K562 (cell line): ENCODE results near the gene ING1. TPM values are rescaled to one million over a fixed set of nuclear protein-coding genes. Genes with fewer than 3 reads are reported as not detected.

Experiments used
- CBX5 ChIP-seq: IDR thresholded peaks from 2 replicates; pipeline ENCODE4 v1.6.1; 2014; ENCODE audit warnings: low read depth, borderline replicate concordance
- DMBX1 ChIP-seq: fragments of 250-450 bp; sonication (Bioruptor Pico); IDR thresholded peaks from 2 replicates; pipeline ENCODE4 v1.8.0; 2022; ENCODE audit warnings: inconsistent platforms, mild to moderate bottlenecking, moderate library complexity, borderline replicate concordance
- HDAC3 ChIP-seq: fragments of 450-650 bp; IDR thresholded peaks from 2 replicates; pipeline ENCODE4 v1.6.1; 2018; ENCODE audit warnings: borderline replicate concordance, mild to moderate bottlenecking, moderate library complexity; ENCODE audit not compliant: partially characterized antibody
- HDGF ChIP-seq: fragments of 450-650 bp; IDR thresholded peaks from 2 replicates; pipeline ENCODE4 v1.6.1; 2016
- HMG20A ChIP-seq: fragments of 450-650 bp; formaldehyde crosslinking; conservative IDR thresholded peaks from 2 replicates; pipeline ENCODE4 v1.4.0; 2020; ENCODE audit warnings: mild to moderate bottlenecking, mixed read lengths
- MAZ ChIP-seq, 2 experiments: fragments of 450-650 bp in 1 of 2; sonication (generic) in 1 of 2; formaldehyde crosslinking; IDR thresholded peaks in 1 of 2; conservative IDR thresholded peaks in 1 of 2; 2 replicates each; pipeline versions ENCODE4 v1.4.0 to v1.5.0; 2020; ENCODE audit warnings: mild to moderate bottlenecking in 1 of 2, missing genetic modification reagents in 1 of 2
- MTA1 ChIP-seq: fragments of 450-650 bp; IDR thresholded peaks from 2 replicates; pipeline ENCODE4 v1.6.1; 2017; ENCODE audit warnings: borderline replicate concordance
- MTF1 ChIP-seq: fragments of 250-450 bp; sonication (Bioruptor Pico); IDR thresholded peaks from 2 replicates; pipeline ENCODE4 v1.9.0; 2021; ENCODE audit warnings: moderate library complexity, mild to moderate bottlenecking, inconsistent platforms, borderline replicate concordance
- MYNN ChIP-seq, 2 experiments: sonication (generic); formaldehyde crosslinking in 1 of 2; IDR thresholded peaks; 2 replicates each; pipeline versions ENCODE4 v1.5.0 to v1.6.1; 2016 to 2020; ENCODE audit warnings: antibody characterized with exemption in 1 of 2, missing genetic modification reagents in 1 of 2
- NFYB ChIP-seq: IDR thresholded peaks from 2 replicates; pipeline ENCODE4 v1.6.1; 2011; ENCODE audit warnings: mild to moderate bottlenecking, moderate library complexity; ENCODE audit not compliant: insufficient read length; ENCODE audit errors: extremely low read depth
- PPARD ChIP-seq: fragments of 250-450 bp; sonication (Bioruptor Pico); IDR thresholded peaks from 2 replicates; pipeline ENCODE4 v1.8.0; 2022; ENCODE audit warnings: inconsistent platforms, mild to moderate bottlenecking, moderate library complexity
- RBM14 ChIP-seq: fragments of 200-400 bp; formaldehyde crosslinking; IDR thresholded peaks from 2 replicates; pipeline ENCODE4 v1.6.1; 2018; ENCODE audit warnings: low read depth, mild to moderate bottlenecking, low read length, moderate library complexity, borderline replicate concordance; ENCODE audit not compliant: insufficient read depth
- TBP ChIP-seq: optimal IDR thresholded peaks from 2 replicates; pipeline ENCODE3; 2011; ENCODE audit warnings: low read depth, low read length, improper control_type of control experiment
- TEAD1 ChIP-seq, 2 experiments: fragments of 450-650 bp in 1 of 2; sonication (generic) in 1 of 2; formaldehyde crosslinking; IDR thresholded peaks; 2 replicates each; pipeline versions ENCODE4 v1.4.0 to v1.8.0; 2020 to 2022; ENCODE audit warnings: mild to moderate bottlenecking in 2 of 2, missing genetic modification reagents in 1 of 2
- ZBTB7A ChIP-seq: IDR thresholded peaks from 2 replicates; pipeline ENCODE4 v1.6.1; 2011; ENCODE audit warnings: low read depth, mild to moderate bottlenecking, low read length, moderate library complexity, borderline replicate concordance; ENCODE audit not compliant: control insufficient read depth
- ZFX ChIP-seq: sonication (generic); formaldehyde crosslinking; IDR thresholded peaks from 2 replicates; pipeline ENCODE4 v1.8.0; 2022; ENCODE audit warnings: mild to moderate bottlenecking, missing genetic modification reagents, moderate library complexity
- ZNF134 ChIP-seq: fragments of 250-450 bp; sonication (Bioruptor Pico); conservative IDR thresholded peaks from 2 replicates; pipeline ENCODE4 v1.4.0; 2020
- ZNF263 ChIP-seq: sonication (generic); formaldehyde crosslinking; IDR thresholded peaks from 2 replicates; pipeline ENCODE4 v1.8.0; 2022; ENCODE audit warnings: mild to moderate bottlenecking, missing genetic modification reagents, borderline replicate concordance
- polyA plus RNA-seq, 8 experiments: library from polyadenylated mRNA; depleted of rRNA in 4 of 8; stranded (reverse) in 5 of 8; unstranded in 3 of 8; fragments of >200 nt; fragmentation: Nextera tagmentation in 2 of 8; fragmentation: Illumina TruSeq in 1 of 8; extraction: Ambion mirVana in 2 of 8; extraction: Trizol in 1 of 8; gene quantifications; 2 replicates each; pipeline versions ENCODE4 v1.2.1 to v1.2.3, GENCODE V29; 2011 to 2014; ENCODE audit warnings: inconsistent platforms in 1 of 8, missing spikeins in 1 of 8
- total RNA-seq, 7 experiments: library from RNA; depleted of rRNA in 6 of 7; stranded (reverse); fragments of >200 nt in 6 of 7; fragmentation: Illumina TruSeq in 2 of 7; extraction: Trizol in 2 of 7; gene quantifications; 2 replicates each; pipeline versions ENCODE4 v1.2.1 to v1.2.3, GENCODE V29; 2011 to 2021; ENCODE audit warnings: low replicate concordance in 1 of 7
- TF ChIP-seq, protein P1 (sequence below): fragments of 250-450 bp; sonication (Bioruptor Pico); IDR thresholded peaks from 2 replicates; pipeline ENCODE4 v1.5.0; 2020; ENCODE audit warnings: mild to moderate bottlenecking, borderline replicate concordance
- TF ChIP-seq, protein P2 (sequence below): fragments of 450-650 bp; formaldehyde crosslinking; IDR thresholded peaks from 2 replicates; pipeline ENCODE4 v1.4.0; 2020; ENCODE audit warnings: mild to moderate bottlenecking, mixed read lengths
- TF ChIP-seq, protein P3 (sequence below): fragments of 450-650 bp; IDR thresholded peaks from 2 replicates; pipeline ENCODE4 v1.6.1; 2016

ING1 gene
- total and polyA plus RNA-seq, 9 of the 15 experiments (the other 6 are each of a cell fraction or from before 2014, with no cell fraction given), result 1.0 to 20.1 (median 8.2) TPM

DNA sequence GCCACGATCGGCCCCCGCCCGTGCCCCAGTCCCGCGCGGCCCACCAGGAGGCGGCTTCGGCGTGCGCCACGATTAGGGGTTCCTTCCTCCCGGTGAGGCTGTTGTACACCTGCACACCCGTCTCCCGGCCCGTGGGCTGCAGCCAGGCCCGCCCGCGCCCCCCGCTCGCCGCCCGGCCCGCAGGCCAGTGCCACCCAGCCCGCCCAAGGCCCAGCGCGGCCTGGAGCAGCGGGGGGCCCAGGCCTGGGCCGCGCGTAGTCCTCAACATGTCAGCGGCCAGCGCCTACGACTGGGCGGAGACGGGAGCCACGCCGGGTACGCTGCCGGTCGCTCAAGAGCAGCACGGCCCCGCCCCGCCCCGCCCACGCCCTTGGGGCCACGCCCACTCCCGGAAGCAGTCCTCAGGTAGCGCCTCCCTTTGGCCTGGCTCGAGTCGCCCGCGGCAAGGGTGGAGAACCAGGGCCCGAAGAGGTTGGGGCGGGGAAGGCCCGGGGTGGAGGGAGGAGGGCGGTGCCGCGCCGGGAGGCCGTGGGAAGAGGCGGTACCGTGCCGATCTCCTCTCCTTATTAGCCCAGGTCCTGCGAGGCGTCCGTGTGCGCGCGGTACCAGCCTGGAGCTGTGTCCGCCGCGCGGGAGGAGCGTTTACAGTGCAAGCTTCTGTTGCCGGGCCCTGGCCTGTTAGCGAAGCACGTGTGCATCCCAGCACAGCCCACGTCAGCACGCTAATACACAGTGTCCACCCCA is 7.5 kb upstream of the ING1 start, which contains the start of gene CARS2 (continued):
- TF ChIP-seq, protein P1, sequence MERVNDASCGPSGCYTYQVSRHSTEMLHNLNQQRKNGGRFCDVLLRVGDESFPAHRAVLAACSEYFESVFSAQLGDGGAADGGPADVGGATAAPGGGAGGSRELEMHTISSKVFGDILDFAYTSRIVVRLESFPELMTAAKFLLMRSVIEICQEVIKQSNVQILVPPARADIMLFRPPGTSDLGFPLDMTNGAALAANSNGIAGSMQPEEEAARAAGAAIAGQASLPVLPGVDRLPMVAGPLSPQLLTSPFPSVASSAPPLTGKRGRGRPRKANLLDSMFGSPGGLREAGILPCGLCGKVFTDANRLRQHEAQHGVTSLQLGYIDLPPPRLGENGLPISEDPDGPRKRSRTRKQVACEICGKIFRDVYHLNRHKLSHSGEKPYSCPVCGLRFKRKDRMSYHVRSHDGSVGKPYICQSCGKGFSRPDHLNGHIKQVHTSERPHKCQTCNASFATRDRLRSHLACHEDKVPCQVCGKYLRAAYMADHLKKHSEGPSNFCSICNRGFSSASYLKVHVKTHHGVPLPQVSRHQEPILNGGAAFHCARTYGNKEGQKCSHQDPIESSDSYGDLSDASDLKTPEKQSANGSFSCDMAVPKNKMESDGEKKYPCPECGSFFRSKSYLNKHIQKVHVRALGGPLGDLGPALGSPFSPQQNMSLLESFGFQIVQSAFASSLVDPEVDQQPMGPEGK (CRISPR knock-in tag), result no peak
- TF ChIP-seq HDAC3 (no peak), TEAD1 (CRISPR knock-in tag; IDR thresholded peaks at IDR 0.05) (no peak), ZFX (CRISPR knock-in tag) (peak; percentile 90), PPARD (CRISPR knock-in tag) (no peak), CBX5 (0 out of 2 replicates have a peak, but pooled peaks have one; percentile 3), HDGF (no peak), MTA1 (no peak), NFYB (no peak), MTF1 (CRISPR knock-in tag) (no peak), ZNF134 (CRISPR knock-in tag) (peak; percentile 56; the same call in 1 of the 2 replicates), DMBX1 (CRISPR knock-in tag) (no peak), ZNF263 (peak; percentile 63; the same call in 1 of the 2 replicates), HMG20A (CRISPR knock-in tag) (no peak), MYNN (IDR thresholded peaks at IDR 0.05) (no peak), MYNN (CRISPR knock-in tag; IDR thresholded peaks at IDR 0.05) (no peak), MAZ (CRISPR knock-in tag; conservative IDR thresholded peaks at IDR 0.05 in 1 of 2, IDR thresholded peaks at IDR 0.05 in 1 of 2) (peak; percentile 68 to 80), ZBTB7A (no peak), RBM14 (no peak), TBP (peak; percentile 66)
- TF ChIP-seq, protein P2, sequence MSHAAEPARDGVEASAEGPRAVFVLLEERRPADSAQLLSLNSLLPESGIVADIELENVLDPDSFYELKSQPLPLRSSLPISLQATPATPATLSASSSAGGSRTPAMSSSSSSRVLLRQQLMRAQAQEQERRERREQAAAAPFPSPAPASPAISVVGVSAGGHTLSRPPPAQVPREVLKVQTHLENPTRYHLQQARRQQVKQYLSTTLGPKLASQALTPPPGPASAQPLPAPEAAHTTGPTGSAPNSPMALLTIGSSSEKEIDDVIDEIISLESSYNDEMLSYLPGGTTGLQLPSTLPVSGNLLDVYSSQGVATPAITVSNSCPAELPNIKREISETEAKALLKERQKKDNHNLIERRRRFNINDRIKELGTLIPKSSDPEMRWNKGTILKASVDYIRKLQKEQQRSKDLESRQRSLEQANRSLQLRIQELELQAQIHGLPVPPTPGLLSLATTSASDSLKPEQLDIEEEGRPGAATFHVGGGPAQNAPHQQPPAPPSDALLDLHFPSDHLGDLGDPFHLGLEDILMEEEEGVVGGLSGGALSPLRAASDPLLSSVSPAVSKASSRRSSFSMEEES (CRISPR knock-in tag), result no peak
- TF ChIP-seq, protein P3, sequence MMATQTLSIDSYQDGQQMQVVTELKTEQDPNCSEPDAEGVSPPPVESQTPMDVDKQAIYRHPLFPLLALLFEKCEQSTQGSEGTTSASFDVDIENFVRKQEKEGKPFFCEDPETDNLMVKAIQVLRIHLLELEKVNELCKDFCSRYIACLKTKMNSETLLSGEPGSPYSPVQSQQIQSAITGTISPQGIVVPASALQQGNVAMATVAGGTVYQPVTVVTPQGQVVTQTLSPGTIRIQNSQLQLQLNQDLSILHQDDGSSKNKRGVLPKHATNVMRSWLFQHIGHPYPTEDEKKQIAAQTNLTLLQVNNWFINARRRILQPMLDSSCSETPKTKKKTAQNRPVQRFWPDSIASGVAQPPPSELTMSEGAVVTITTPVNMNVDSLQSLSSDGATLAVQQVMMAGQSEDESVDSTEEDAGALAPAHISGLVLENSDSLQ, result peak; percentile 77
